NT2/D1 (cell line): Measurements from ENCODE around the gene C1orf21.
A peak's percentile ranks its signal among the peaks of the same experiment; 100 is the strongest.

Source experiments
- DNase-seq: peaks from one replicate; pipeline ENCODE4 v3.0.0-alpha.2; 2011; ENCODE audit warnings: low read depth, low spot score
- H3K27me3 ChIP-seq: 2 replicates; pipeline ENCODE4 v1.6.0; 2011; ENCODE audit warnings: mild to moderate bottlenecking; ENCODE audit not compliant: insufficient read length, insufficient read depth
- H3K36me3 ChIP-seq: 2 replicates; pipeline ENCODE4 v1.6.1; 2011; ENCODE audit warnings: mild to moderate bottlenecking, low read length, mixed read lengths; ENCODE audit not compliant: insufficient read depth, insufficient read length
- H3K4me1 ChIP-seq: 2 replicates; pipeline ENCODE4 v1.5.1; 2011; ENCODE audit not compliant: insufficient read depth, insufficient read length
- H3K4me3 ChIP-seq: 2 replicates; pipeline ENCODE4 v1.5.1; 2011; ENCODE audit warnings: low read depth; ENCODE audit not compliant: insufficient read length
- H3K9ac ChIP-seq: 2 replicates; pipeline ENCODE4 v1.6.0; 2011; ENCODE audit warnings: low read depth; ENCODE audit not compliant: insufficient read length
- H3K9me3 ChIP-seq: 2 replicates; pipeline ENCODE4 v1.5.1; 2011; ENCODE audit warnings: mild to moderate bottlenecking, low read length; ENCODE audit not compliant: insufficient read depth
- SUZ12 ChIP-seq: IDR thresholded peaks from 2 replicates; pipeline ENCODE4 v1.6.1; 2011; ENCODE audit not compliant: insufficient read length, insufficient read depth; ENCODE audit errors: extremely low read depth
- YY1 ChIP-seq: IDR thresholded peaks from 2 replicates; pipeline ENCODE4 v1.6.1; 2011; ENCODE audit not compliant: insufficient read length, insufficient read depth
- ZNF274 ChIP-seq: IDR thresholded peaks from 2 replicates; pipeline ENCODE4 v1.6.1; 2011; ENCODE audit warnings: mild to moderate bottlenecking, low read depth, low read length

Gene C1orf21

DNA sequence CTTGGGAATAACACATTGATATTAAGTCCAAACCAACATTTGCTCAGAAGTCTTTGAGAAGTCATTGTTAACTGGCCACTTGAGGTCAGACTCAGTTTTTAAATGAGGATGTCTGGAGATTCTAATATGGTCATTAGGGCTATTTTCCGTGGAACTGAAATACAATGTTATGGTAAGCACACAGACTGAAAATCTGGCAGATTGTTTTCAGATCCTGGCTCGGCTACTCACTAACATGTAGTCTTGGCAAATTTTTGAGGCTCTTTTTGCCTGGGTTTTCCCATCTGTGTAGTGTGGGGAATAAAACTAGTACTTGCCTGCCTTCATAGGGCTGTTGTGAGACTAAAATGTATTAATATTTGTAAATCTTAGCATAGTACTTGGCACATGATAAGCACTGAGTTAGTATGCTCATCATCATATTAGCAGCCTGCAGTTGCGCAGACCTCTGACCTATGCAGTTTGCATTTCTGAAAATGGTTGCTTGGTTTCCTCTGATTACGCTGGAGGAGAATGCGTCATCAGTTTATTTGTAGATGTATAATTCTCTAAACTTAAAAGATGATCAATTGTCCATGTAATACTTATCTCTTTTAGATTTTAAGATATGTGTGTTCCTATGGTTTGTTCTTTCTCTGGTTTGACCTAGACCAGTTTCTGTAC lies 100.8 kb downstream of the C1orf21 start:
- no peaks in the 10 kb centered on the region for H3K27me3 ChIP-seq
- H3K4me3 ChIP-seq: no peak overlapping the region
- peaks cover 3% of the 10 kb centered on the region for H3K4me1 ChIP-seq
- DNase-seq: no peak
- no peaks in the 10 kb centered on the region for H3K36me3 ChIP-seq
- no peak overlapping the region for H3K9ac ChIP-seq
- peaks cover 6% of the 10 kb centered on the region; the same call in 1 of the 2 replicates for H3K9me3 ChIP-seq
- no peak for TF ChIP-seq SUZ12
- no peak for TF ChIP-seq ZNF274
- TF ChIP-seq YY1: no peak

DNA sequence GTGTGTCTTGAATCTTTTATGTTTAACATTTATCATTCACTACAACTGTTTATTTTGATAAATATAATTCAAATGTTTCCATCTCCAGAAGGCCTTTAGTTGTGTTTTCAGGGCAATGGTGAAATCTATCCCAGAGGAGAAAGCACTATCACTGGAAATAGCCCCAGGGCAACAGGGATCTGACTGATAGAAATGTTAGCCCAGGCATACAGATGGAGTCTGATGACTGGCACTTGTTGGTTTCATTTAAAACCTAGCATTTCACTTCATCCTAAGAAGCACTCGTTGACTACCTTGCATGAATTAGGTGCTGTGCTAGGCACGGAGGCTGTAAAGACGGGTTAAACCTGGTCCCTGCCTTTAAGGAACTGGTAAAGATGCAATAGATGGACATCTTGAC lies 103.1 kb downstream of the C1orf21 start:
- DNase-seq: no peak
- Histone ChIP-seq H3K9ac (no peak overlapping the region), H3K9me3 (no peaks in the 10 kb centered on the region), H3K36me3 (no peaks in the 10 kb centered on the region), H3K27me3 (no peaks in the 10 kb centered on the region), H3K4me3 (no peak overlapping the region), H3K4me1 (peaks cover 3% of the 10 kb centered on the region)
- no peak for TF ChIP-seq YY1

DNA sequence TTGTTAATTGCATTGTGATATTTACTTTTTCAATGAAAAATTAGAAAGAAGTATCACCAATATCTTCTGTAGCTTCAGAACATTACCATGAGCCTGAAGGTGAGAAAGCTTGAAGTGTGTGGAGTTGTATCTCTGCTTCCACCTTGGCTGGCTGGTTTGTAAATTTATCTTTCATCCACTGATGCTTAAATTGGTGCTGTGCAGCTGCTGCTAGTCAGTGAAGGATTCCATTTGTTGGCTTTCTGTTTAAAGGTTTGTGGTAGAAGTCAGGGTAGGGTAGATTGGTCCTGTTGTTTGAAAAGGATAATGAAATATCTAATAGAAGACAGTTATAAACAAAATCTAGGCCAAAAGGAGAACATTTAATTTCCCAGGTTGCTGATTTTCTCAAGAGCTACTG lies 105.7 kb downstream of the C1orf21 start:
- Histone ChIP-seq H3K27me3 (no peaks in the 10 kb centered on the region), H3K4me3 (no peak overlapping the region), H3K36me3 (no peaks in the 10 kb centered on the region), H3K9ac (no peak overlapping the region), H3K9me3 (no peaks in the 10 kb centered on the region), H3K4me1 (no peaks in the 10 kb centered on the region)
- no peak for DNase-seq
- TF ChIP-seq ZNF274 (no peak), SUZ12 (no peak), YY1 (no peak)

DNA sequence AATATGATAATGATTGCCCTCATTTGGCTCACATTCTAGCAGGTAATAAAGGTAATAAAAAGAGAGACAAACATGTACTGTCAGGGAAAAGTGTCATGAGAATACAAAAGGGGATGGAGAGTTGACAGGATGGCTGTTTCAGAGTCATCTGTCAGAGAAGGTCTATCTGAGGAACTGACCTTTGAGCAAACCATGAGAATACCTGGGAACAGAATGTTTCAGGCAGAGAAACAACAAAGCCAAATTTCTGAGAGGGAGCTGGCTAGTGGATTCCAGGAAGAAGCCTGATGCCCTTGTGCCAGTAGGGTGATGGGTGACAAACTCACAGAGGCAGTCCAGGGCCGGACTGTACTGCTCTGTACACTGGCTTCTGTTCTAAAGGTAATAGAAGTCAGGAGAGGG lies 107.2 kb downstream of the C1orf21 start:
- Histone ChIP-seq H3K9ac (no peak overlapping the region), H3K4me1 (peaks cover 7% of the 10 kb centered on the region), H3K27me3 (no peaks in the 10 kb centered on the region), H3K4me3 (no peak overlapping the region), H3K9me3 (no peaks in the 10 kb centered on the region), H3K36me3 (no peaks in the 10 kb centered on the region)
- no peak for TF ChIP-seq ZNF274
- no peak for TF ChIP-seq SUZ12
- no peak for TF ChIP-seq YY1
- DNase-seq: no peak

DNA sequence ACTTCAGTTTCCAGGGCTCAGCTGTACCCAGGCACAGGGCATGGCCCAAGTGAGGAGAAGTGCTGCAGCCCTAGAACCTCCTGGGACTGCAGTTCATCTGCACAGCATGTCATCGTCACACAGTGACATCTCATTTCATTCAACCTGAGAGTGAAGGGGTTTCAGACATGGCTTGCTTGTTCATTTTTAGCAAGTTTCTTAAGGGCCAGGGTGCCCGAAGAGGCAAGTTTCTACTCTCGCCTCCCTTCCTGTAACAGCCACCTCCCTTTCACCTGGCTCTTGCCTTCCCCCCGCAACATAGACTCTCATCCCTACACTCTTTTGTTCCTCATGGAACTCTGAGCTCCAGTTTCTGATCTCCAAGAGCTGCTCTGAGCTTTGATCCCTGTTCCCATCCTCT lies 108.1 kb downstream of the C1orf21 start:
- H3K4me1 ChIP-seq: peaks cover 7% of the 10 kb centered on the region
- TF ChIP-seq ZNF274 (no peak), SUZ12 (no peak), YY1 (no peak)
- no peaks in the 10 kb centered on the region for H3K9me3 ChIP-seq
- H3K36me3 ChIP-seq: no peaks in the 10 kb centered on the region
- H3K9ac ChIP-seq: no peak overlapping the region
- no peak for DNase-seq
- no peak overlapping the region for H3K4me3 ChIP-seq
- no peaks in the 10 kb centered on the region for H3K27me3 ChIP-seq

DNA sequence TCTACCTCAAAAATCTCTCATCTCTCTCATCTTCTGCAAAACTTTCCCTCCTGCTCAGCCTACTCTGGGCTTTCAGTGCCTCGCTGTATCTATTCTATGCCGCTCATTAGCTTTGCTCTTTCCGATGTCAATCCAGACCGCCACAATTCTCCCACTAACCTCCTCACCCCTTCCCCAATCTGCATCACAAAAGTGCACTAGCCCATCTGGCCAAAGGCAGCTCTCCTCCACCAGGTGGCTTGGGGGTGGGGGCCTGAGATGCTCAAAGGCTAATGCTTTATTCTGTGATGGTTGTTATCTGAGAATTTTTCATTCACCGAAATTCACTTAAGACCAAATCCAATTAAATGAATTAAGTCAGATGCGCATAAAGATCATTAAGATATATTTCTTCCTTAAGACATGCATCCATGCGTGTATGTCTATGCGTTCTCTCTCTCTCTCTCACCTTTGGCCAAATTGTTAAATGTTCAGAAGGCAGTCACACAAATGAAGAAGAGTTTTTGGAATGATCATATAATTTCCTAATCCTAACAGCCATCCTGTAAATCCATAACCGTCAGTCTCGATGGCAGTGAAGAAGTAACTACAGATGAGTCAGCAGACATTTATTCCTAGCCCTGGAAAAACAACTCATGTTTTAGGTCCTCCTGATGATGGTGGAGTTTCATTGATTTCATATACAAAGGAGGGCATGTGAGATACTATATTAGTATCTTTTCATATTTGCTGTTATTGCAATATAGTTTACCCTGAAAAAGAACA lies 111.3 kb downstream of the C1orf21 start:
- no peak for TF ChIP-seq SUZ12
- no peak for TF ChIP-seq ZNF274
- no peak for TF ChIP-seq YY1
- H3K36me3 ChIP-seq: no peaks in the 10 kb centered on the region
- H3K9ac ChIP-seq: no peak overlapping the region
- H3K4me1 ChIP-seq: peaks cover 9% of the 10 kb centered on the region
- no peak overlapping the region for H3K4me3 ChIP-seq
- H3K9me3 ChIP-seq: 0 out of 2 replicates have a peak, but pooled peaks cover 4% of the 10 kb centered on the region
- H3K27me3 ChIP-seq: no peaks in the 10 kb centered on the region
- peak; percentile 80 for DNase-seq

DNA sequence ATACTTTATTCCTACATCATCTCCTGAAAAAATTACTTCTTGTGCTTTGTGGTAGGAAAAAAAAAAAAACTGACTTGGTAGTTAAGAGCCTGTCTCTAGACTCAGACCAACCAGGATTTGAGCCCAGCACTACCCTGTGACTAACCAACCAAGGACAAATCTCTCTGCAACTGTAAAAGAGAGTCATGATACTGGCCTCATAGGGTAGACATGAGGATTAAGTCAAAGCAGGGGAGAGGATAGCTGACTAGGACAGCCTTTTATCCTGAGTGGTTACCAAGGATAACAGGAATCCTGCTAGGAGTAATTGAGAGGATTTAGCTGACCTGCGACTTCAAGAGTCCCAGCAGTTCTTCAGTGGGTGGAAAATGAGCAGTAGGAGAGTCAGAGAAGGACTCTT lies 112.8 kb downstream of the C1orf21 start:
- no peak overlapping the region for H3K9ac ChIP-seq

More for the DNA sequence above, 112.8 kb downstream of the C1orf21 start:
- 0 out of 2 replicates have a peak, but pooled peaks cover 4% of the 10 kb centered on the region for H3K9me3 ChIP-seq
- H3K36me3 ChIP-seq: no peaks in the 10 kb centered on the region
- H3K27me3 ChIP-seq: no peaks in the 10 kb centered on the region
- TF ChIP-seq ZNF274: no peak
- TF ChIP-seq SUZ12: no peak
- TF ChIP-seq YY1: no peak
- no peak for DNase-seq
- no peak overlapping the region for H3K4me3 ChIP-seq
- peaks cover 9% of the 10 kb centered on the region for H3K4me1 ChIP-seq
